ENCODE measurements around the gene PCMTD2. TPM values are rescaled to one million over a fixed set of nuclear protein-coding genes. Genes with fewer than 3 reads are reported as not detected.

Gene PCMTD2
- total and polyA plus RNA-seq, 2 of the 13 experiments (the other 11 are each of a cell fraction or from before 2014, with no cell fraction given): 47.0 to 76.9 TPM

GRCh38 chr20:64242797-64243475 lies 12.6 kb upstream of the PCMTD2 start (continued):
- TF ChIP-seq ARID3A (IDR thresholded peaks at IDR 0.05; ENCODE audit: low read depth, low read length) (peak; percentile 77), THAP11 (CRISPR knock-in tag; IDR thresholded peaks at IDR 0.05) (peak; percentile 64; the same call in 1 of the 2 replicates), DDIT3 (CRISPR knock-in tag; IDR thresholded peaks at IDR 0.05) (no peak), ZNF484 (CRISPR knock-in tag; IDR thresholded peaks at IDR 0.05; ENCODE audit: borderline replicate concordance, low read depth) (no peak), GFI1 (CRISPR knock-in tag; IDR thresholded peaks at IDR 0.05; ENCODE audit: borderline replicate concordance) (peak; percentile 61; the same call in 1 of the 2 replicates), GLMP (CRISPR knock-in tag; IDR thresholded peaks at IDR 0.05; ENCODE audit: borderline replicate concordance) (no peak), PPARG (CRISPR knock-in tag; conservative IDR thresholded peaks at IDR 0.05) (peak; percentile 80), KDM1A (CRISPR knock-in tag; IDR thresholded peaks at IDR 0.05) (peak; percentile 70; the same call in 1 of the 2 replicates), KLF13 (CRISPR knock-in tag; IDR thresholded peaks at IDR 0.05) (0 out of 2 replicates have a peak, but pooled peaks have one; percentile 88), ATF5 (CRISPR knock-in tag; IDR thresholded peaks at IDR 0.05; ENCODE audit: low read depth) (no peak), CREB3 (CRISPR knock-in tag; IDR thresholded peaks at IDR 0.05) (no peak; the same call in 1 of the 2 replicates), STAT6 (CRISPR knock-in tag; IDR thresholded peaks at IDR 0.05; ENCODE audit: borderline replicate concordance) (peak; percentile 81; the same call in 1 of the 2 replicates), MEF2D (CRISPR knock-in tag; IDR thresholded peaks at IDR 0.05) (peak; percentile 91), ZBTB7A (CRISPR knock-in tag; IDR thresholded peaks at IDR 0.05) (peak; percentile 14; the same call in 1 of the 2 replicates), ARNTL (CRISPR knock-in tag; IDR thresholded peaks at IDR 0.05) (peak; percentile 92), SP5 (CRISPR knock-in tag; IDR thresholded peaks at IDR 0.05; ENCODE audit: borderline replicate concordance, low read depth) (peak; percentile 57), REPIN1 (CRISPR knock-in tag; IDR thresholded peaks at IDR 0.05; ENCODE audit: borderline replicate concordance, low read depth) (peak; percentile 53; the same call in 1 of the 2 replicates), ZNF768 (CRISPR knock-in tag; IDR thresholded peaks at IDR 0.05) (0 out of 2 replicates have a peak, but pooled peaks have one; percentile 11), HMGXB4 (CRISPR knock-in tag; IDR thresholded peaks at IDR 0.05; ENCODE audit: borderline replicate concordance in 1 of 2, low read depth in 1 of 2) (peak; percentile 66 to 80; a peak in 3 of 4 replicates)
